A673 (cell line): ENCODE data around the gene ALOX12.

Experiments
- EZH2 ChIP-seq: fragments of 200-600 bp; sonication (generic); IDR thresholded peaks from 2 replicates; pipeline ENCODE4 v1.6.1; 2017; ENCODE audit warnings: borderline replicate concordance, low read depth, mild to moderate bottlenecking, mixed read lengths, antibody characterized with exemption, low read length; ENCODE audit not compliant: poor library complexity, severe bottlenecking
- TF ChIP-seq, protein P1 (sequence below): fragments of 300-800, 200-600 bp; sonication (generic); conservative IDR thresholded peaks from 2 replicates; pipeline ENCODE4 v1.5.1; 2017; ENCODE audit warnings: low read depth, mild to moderate bottlenecking, antibody characterized with exemption, low read length, moderate library complexity, mixed read lengths

DNA sequence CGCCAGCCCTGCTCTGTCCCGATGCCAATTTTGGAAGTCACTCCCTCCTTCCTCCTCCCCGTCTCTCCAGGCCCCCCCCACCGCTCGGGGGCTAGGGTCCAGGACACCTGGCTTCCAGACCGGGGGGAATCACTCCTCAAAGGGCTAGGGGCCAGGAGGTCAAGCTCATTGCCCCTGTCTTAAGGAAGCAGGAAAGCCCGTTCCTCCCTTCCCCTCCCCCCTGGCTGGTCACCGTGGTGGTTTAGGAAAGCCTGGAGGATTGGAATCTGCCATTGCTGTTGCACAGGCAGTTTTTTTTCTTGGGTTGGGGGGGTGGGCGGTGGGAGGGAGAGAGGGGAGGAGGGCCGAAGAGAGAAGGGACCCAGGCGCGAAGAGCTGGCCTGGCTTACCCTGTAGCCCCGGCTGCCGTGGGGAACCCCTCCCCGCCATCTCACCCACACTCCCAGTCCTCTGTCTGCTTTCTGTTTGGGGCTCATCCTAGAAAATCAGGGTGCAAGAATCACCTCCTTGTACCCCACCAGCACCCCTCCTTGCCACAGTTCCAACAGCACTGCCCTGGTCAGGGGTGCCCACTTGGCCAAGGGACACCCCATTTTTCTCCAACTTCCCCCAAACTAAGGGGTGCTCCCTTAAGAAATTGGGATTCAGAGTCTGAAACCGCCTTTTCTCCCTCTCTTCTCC is 24.1 kb downstream of the ALOX12 start:
- TF ChIP-seq, protein P1, sequence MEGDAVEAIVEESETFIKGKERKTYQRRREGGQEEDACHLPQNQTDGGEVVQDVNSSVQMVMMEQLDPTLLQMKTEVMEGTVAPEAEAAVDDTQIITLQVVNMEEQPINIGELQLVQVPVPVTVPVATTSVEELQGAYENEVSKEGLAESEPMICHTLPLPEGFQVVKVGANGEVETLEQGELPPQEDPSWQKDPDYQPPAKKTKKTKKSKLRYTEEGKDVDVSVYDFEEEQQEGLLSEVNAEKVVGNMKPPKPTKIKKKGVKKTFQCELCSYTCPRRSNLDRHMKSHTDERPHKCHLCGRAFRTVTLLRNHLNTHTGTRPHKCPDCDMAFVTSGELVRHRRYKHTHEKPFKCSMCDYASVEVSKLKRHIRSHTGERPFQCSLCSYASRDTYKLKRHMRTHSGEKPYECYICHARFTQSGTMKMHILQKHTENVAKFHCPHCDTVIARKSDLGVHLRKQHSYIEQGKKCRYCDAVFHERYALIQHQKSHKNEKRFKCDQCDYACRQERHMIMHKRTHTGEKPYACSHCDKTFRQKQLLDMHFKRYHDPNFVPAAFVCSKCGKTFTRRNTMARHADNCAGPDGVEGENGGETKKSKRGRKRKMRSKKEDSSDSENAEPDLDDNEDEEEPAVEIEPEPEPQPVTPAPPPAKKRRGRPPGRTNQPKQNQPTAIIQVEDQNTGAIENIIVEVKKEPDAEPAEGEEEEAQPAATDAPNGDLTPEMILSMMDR = no peak
- no peak for TF ChIP-seq EZH2
